Neural cell (in vitro differentiated cells): ENCODE measurements around the gene HIBCH.

Source experiments
- EZH2 ChIP-seq: fragments of 200-600, 300-800 bp; shearing (Covaris generic), sonication (generic); IDR thresholded peaks from 2 replicates; pipeline ENCODE4 v1.6.1; 2014; ENCODE audit warnings: antibody characterized with exemption, low read length, borderline replicate concordance, mild to moderate bottlenecking; ENCODE audit not compliant: insufficient read depth, poor library complexity, severe bottlenecking
- POLR2AphosphoS5 ChIP-seq: IDR thresholded peaks from 2 replicates; pipeline ENCODE4 v1.6.1; 2012
- SMC3 ChIP-seq: fragments of 450-650 bp; conservative IDR thresholded peaks from 2 replicates; pipeline ENCODE4 v1.6.1; 2014; ENCODE audit warnings: antibody characterized with exemption, mild to moderate bottlenecking, moderate library complexity; ENCODE audit not compliant: poor library complexity
- TAF1 ChIP-seq: IDR thresholded peaks from 2 replicates; pipeline ENCODE4 v1.6.1; 2012; ENCODE audit warnings: low read depth
- TF ChIP-seq, protein P1 (sequence below): fragments of 450-650 bp; IDR thresholded peaks from 2 replicates; pipeline ENCODE4 v1.5.1; 2014; ENCODE audit warnings: antibody characterized with exemption, mild to moderate bottlenecking, moderate library complexity; ENCODE audit not compliant: poor library complexity, severe bottlenecking

- TF ChIP-seq, protein P1, sequence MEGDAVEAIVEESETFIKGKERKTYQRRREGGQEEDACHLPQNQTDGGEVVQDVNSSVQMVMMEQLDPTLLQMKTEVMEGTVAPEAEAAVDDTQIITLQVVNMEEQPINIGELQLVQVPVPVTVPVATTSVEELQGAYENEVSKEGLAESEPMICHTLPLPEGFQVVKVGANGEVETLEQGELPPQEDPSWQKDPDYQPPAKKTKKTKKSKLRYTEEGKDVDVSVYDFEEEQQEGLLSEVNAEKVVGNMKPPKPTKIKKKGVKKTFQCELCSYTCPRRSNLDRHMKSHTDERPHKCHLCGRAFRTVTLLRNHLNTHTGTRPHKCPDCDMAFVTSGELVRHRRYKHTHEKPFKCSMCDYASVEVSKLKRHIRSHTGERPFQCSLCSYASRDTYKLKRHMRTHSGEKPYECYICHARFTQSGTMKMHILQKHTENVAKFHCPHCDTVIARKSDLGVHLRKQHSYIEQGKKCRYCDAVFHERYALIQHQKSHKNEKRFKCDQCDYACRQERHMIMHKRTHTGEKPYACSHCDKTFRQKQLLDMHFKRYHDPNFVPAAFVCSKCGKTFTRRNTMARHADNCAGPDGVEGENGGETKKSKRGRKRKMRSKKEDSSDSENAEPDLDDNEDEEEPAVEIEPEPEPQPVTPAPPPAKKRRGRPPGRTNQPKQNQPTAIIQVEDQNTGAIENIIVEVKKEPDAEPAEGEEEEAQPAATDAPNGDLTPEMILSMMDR, result no peak
- TF ChIP-seq EZH2 (no peak), POLR2AphosphoS5 (no peak), SMC3 (no peak), TAF1 (no peak)
Observed at GRCh38 chr2:190357600-190357999, 38.0 kb upstream of the HIBCH start.
